ENCODE measurements around the gene DCTPP1.

GRCh38 chr16:30429418-30429677, 482 bp downstream of the DCTPP1 start:
- TF ChIP-seq EZH2phosphoT487 (IDR thresholded peaks at IDR 0.05; ENCODE audit: borderline replicate concordance) (no peak), RAD21 (IDR thresholded peaks at IDR 0.05; ENCODE audit: low read depth) (no peak), POLR2AphosphoS5 (IDR thresholded peaks at IDR 0.05; ENCODE audit: low read depth, low read length) (no peak)
- TF ChIP-seq, protein P1, sequence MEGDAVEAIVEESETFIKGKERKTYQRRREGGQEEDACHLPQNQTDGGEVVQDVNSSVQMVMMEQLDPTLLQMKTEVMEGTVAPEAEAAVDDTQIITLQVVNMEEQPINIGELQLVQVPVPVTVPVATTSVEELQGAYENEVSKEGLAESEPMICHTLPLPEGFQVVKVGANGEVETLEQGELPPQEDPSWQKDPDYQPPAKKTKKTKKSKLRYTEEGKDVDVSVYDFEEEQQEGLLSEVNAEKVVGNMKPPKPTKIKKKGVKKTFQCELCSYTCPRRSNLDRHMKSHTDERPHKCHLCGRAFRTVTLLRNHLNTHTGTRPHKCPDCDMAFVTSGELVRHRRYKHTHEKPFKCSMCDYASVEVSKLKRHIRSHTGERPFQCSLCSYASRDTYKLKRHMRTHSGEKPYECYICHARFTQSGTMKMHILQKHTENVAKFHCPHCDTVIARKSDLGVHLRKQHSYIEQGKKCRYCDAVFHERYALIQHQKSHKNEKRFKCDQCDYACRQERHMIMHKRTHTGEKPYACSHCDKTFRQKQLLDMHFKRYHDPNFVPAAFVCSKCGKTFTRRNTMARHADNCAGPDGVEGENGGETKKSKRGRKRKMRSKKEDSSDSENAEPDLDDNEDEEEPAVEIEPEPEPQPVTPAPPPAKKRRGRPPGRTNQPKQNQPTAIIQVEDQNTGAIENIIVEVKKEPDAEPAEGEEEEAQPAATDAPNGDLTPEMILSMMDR (IDR thresholded peaks at IDR 0.05 in 2 of 3, conservative IDR thresholded peaks at IDR 0.05 in 1 of 3; ENCODE audit: borderline replicate concordance in 1 of 3, insufficient read depth in 1 of 3, low read depth in 2 of 3, low read length in 2 of 3), result no peak
